ENCODE measurements around the gene DHRS11. TPM values are rescaled to one million over a fixed set of nuclear protein-coding genes. Genes with fewer than 3 reads are reported as not detected.

The DHRS11 gene
- total RNA-seq, 2 experiments from 2014 or later: 7.2 to 13.9 TPM

DNA sequence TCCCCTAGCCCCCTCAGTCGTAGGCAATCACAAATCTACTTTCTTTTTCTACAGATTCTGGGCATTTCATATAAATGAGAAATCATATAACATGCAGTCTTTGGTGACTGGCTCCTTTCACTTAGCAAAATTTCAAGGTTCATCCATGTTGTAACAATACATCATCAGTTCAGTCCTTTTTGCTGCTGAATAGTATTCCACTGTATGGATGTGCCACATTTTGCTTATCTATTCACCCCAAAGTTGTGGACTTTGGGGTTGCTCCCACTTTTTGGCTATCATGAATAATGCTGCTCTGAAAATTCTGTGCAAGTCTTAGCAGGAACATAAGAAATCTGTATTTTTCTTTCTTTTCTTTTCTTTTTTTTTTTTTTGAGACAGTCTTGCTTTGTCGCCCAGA is 48.7 kb downstream of the DHRS11 start:
- no peaks in the 10 kb centered on the region for H4K20me1 ChIP-seq (ENCODE audit: insufficient read depth, low read length)
- no peak overlapping the region for H3K4me2 ChIP-seq (ENCODE audit: low read length)
- POLR2A ChIA-PET: no interaction called here
- no peak overlapping the region for H3K27ac ChIP-seq (ENCODE audit: low read depth, low read length, poor library complexity, severe bottlenecking)
- no TSS peak for BruUV-seq (replicated peaks)
- no peaks in the 10 kb centered on the region for H3K9me3 ChIP-seq (ENCODE audit: low read length)
- H3K4me1 ChIP-seq (ENCODE audit: insufficient read depth, low read length, poor library complexity, severe bottlenecking): no peaks in the 10 kb centered on the region
- CTCF ChIA-PET (ENCODE audit: unreplicated experiment): no interaction called here
- TF ChIP-seq, protein P1, sequence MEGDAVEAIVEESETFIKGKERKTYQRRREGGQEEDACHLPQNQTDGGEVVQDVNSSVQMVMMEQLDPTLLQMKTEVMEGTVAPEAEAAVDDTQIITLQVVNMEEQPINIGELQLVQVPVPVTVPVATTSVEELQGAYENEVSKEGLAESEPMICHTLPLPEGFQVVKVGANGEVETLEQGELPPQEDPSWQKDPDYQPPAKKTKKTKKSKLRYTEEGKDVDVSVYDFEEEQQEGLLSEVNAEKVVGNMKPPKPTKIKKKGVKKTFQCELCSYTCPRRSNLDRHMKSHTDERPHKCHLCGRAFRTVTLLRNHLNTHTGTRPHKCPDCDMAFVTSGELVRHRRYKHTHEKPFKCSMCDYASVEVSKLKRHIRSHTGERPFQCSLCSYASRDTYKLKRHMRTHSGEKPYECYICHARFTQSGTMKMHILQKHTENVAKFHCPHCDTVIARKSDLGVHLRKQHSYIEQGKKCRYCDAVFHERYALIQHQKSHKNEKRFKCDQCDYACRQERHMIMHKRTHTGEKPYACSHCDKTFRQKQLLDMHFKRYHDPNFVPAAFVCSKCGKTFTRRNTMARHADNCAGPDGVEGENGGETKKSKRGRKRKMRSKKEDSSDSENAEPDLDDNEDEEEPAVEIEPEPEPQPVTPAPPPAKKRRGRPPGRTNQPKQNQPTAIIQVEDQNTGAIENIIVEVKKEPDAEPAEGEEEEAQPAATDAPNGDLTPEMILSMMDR (conservative IDR thresholded peaks at IDR 0.05; ENCODE audit: low read length): no peak
- TF ChIP-seq EZH2phosphoT487 (IDR thresholded peaks at IDR 0.05; ENCODE audit: borderline replicate concordance, low read depth, low read length): no peak
- H2AFZ ChIP-seq (ENCODE audit: low read length): no peak overlapping the region
- no peak overlapping the region for H3K4me3 ChIP-seq (ENCODE audit: low read depth, low read length, poor library complexity, severe bottlenecking)
- H3K79me2 ChIP-seq (ENCODE audit: insufficient read depth, low read depth, low read length): no peaks in the 10 kb centered on the region
- no peaks in the 10 kb centered on the region for H3K9me2 ChIP-seq (ENCODE audit: insufficient read depth, low read length)
- no peaks in the 10 kb centered on the region for H3K36me3 ChIP-seq (ENCODE audit: insufficient read depth, low read length)
- DNase-seq (ENCODE audit: low spot score): no peak
- intact Hi-C loops (cut with micrococcal nuclease; ENCODE audit: unreplicated experiment): no loop called here

DNA sequence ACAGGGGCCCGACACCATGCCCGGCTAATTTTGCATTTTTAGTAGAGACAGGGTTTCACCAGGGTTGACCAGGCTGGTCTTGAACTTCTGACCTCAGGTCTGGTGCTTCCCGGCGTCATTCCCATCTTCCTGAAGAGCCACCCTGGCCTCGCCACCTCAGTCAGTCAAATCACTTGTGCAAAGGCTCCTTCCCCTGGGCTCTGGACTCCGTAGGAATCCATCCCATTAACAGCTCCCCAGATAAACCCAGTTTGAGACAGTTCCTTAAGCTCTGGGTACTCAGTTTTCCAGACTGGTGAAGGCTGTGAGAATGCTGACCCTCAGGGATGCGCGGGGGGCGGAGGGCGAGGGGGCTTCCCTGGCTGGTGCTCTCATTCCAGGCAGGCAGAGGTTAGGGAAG is 49.2 kb downstream of the DHRS11 start:
- no TSS peak for BruUV-seq (replicated peaks)
- no peak for DNase-seq (ENCODE audit: low spot score)

DNA sequence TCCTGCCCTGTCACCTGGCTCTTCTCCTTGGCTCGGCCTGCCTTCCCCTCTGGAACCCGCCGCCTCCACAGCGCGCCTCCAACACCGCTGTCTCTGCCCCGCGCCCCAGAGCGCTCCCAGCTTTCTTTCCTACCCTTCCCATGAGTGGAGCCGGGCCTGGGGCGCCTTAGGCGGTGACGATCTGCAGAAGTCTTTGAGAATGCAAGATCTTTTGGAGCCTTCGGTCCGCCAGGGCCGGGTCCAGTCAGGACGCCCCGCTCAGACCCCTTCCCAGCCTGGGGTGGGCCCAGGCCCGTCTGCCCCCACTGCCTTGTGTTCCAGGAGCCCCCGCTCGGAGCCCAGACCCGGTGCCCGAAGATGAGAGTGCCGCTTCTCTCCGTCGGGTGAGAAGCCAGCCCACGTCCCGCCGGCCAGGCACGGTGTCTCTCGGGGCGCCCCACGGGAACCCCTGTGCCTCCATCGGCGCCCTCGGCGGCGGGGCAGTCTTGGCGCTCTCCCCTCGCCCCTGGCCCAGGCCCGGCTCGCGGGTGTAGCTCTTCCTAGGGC is 49.7 kb downstream of the DHRS11 start:
- no peak overlapping the region for H2AFZ ChIP-seq (ENCODE audit: low read length)
- H3K27ac ChIP-seq (ENCODE audit: low read depth, low read length, poor library complexity, severe bottlenecking): no peak overlapping the region
- no peaks in the 10 kb centered on the region for H3K4me1 ChIP-seq (ENCODE audit: insufficient read depth, low read length, poor library complexity, severe bottlenecking)
- H4K20me1 ChIP-seq (ENCODE audit: insufficient read depth, low read length): no peaks in the 10 kb centered on the region
- intact Hi-C loops (cut with micrococcal nuclease; ENCODE audit: unreplicated experiment): no loop called here
- H3K9me3 ChIP-seq (ENCODE audit: low read length): no peaks in the 10 kb centered on the region
- H3K79me2 ChIP-seq (ENCODE audit: insufficient read depth, low read depth, low read length): no peaks in the 10 kb centered on the region
- no peak for TF ChIP-seq EZH2phosphoT487 (IDR thresholded peaks at IDR 0.05; ENCODE audit: borderline replicate concordance, low read depth, low read length)
- TF ChIP-seq, protein P1 (conservative IDR thresholded peaks at IDR 0.05; ENCODE audit: low read length): no peak
- no peak overlapping the region for H3K4me3 ChIP-seq (ENCODE audit: low read depth, low read length, poor library complexity, severe bottlenecking)
- no peak for DNase-seq (ENCODE audit: low spot score)
- H3K4me2 ChIP-seq (ENCODE audit: low read length): no peak overlapping the region
- H3K36me3 ChIP-seq (ENCODE audit: insufficient read depth, low read length): no peaks in the 10 kb centered on the region
- ChIA-PET POLR2A (no interaction called here), CTCF (ENCODE audit: unreplicated experiment) (no interaction called here)
- BruUV-seq (replicated peaks): no TSS peak
- no peaks in the 10 kb centered on the region for H3K9me2 ChIP-seq (ENCODE audit: insufficient read depth, low read length)

More for the DNA sequence above, 49.2 kb downstream of the DHRS11 start:
- Histone ChIP-seq H3K9me2 (ENCODE audit: insufficient read depth, low read length) (no peaks in the 10 kb centered on the region), H3K4me1 (ENCODE audit: insufficient read depth, low read length, poor library complexity, severe bottlenecking) (no peaks in the 10 kb centered on the region), H3K9me3 (ENCODE audit: low read length) (no peaks in the 10 kb centered on the region), H3K27ac (ENCODE audit: low read depth, low read length, poor library complexity, severe bottlenecking) (no peak overlapping the region), H4K20me1 (ENCODE audit: insufficient read depth, low read length) (no peaks in the 10 kb centered on the region), H3K79me2 (ENCODE audit: insufficient read depth, low read depth, low read length) (no peaks in the 10 kb centered on the region), H3K36me3 (ENCODE audit: insufficient read depth, low read length) (no peaks in the 10 kb centered on the region), H2AFZ (ENCODE audit: low read length) (no peak overlapping the region), H3K4me2 (ENCODE audit: low read length) (no peak overlapping the region), H3K4me3 (ENCODE audit: low read depth, low read length, poor library complexity, severe bottlenecking) (no peak overlapping the region)
- TF ChIP-seq, protein P1 (conservative IDR thresholded peaks at IDR 0.05; ENCODE audit: low read length): no peak
- no peak for TF ChIP-seq EZH2phosphoT487 (IDR thresholded peaks at IDR 0.05; ENCODE audit: borderline replicate concordance, low read depth, low read length)
- CTCF ChIA-PET (ENCODE audit: unreplicated experiment): no interaction called here
- POLR2A ChIA-PET: no interaction called here
- intact Hi-C loops (cut with micrococcal nuclease; ENCODE audit: unreplicated experiment): no loop called here
